HCT116 (cell line): ENCODE results near the gene ADGRG4. TPM values are rescaled to one million over a fixed set of nuclear protein-coding genes. Genes with fewer than 3 reads are reported as not detected.

Experiments
- ATAC-seq: fragments of 200-7000 bp; cut with Tn5 transposase; 2 replicates; pipeline ENCODE4 v1.9.1; 2020; ENCODE audit warnings: mild to moderate bottlenecking, moderate library complexity
- BruUV-seq: library from RNA; stranded (reverse); fragments of 400-500 nt; replicated peaks from 2 replicates; lab custom pipeline; 2021; lab: Mats Ljungman, UMichigan
- CTCF ChIA-PET: fragments of 300-600 bp; sonication (Branson Sonifier 250); formaldehyde crosslinking; loops from one replicate; lab custom pipeline; 2021; ENCODE audit warnings: antibody characterized with exemption; lab: Charles Lee
- POLR2A ChIA-PET: fragments of 300-600, 350-600 bp; sonication (Branson Sonifier 250); formaldehyde crosslinking; loops from one replicate; lab custom pipeline; 2021; ENCODE audit warnings: antibody characterized with exemption; lab: Charles Lee
- RAD21 ChIA-PET, 2 experiments: fragments of 300-600 bp; sonication (Branson Sonifier 250); formaldehyde crosslinking; loops; one replicate each; lab custom pipeline; 2023; ENCODE audit warnings: low total read pairs in 2 of 2; ENCODE audit not compliant: uncharacterized antibody in 2 of 2, unreplicated experiment in 2 of 2, low non-redundant PET in 1 of 2; lab: Charles Lee
- DNase-seq: peaks from one replicate; pipeline ENCODE4 v3.0.0-alpha.2; 2010; ENCODE audit warnings: low read depth, low spot score
- H2AFZ ChIP-seq: fragments of 200-600 bp; shearing (Covaris generic), sonication (generic); 2 replicates; pipeline ENCODE4 v1.6.1; 2017; ENCODE audit warnings: low read depth, mixed run types, mixed read lengths, antibody characterized with exemption, low read length; ENCODE audit not compliant: poor library complexity, severe bottlenecking
- H3K27ac ChIP-seq: 2 replicates; pipeline ENCODE4 v1.5.1; 2012; ENCODE audit warnings: low read depth, low read length
- H3K27me3 ChIP-seq: fragments of 200-600 bp; sonication (generic); 2 replicates; pipeline ENCODE4 v1.6.1; 2016; ENCODE audit warnings: mixed run types, low read length, mixed read lengths; ENCODE audit not compliant: insufficient read depth
- H3K36me3 ChIP-seq, 2 experiments: fragments of 200-500 bp in 1 of 2; fragments of 200-600 bp in 1 of 2; sonication (Bioruptor generic) in 1 of 2; sonication (generic) in 1 of 2; 2 replicates each; pipeline versions ENCODE4 v1.5.1 to v1.6.1; 2014 to 2016; ENCODE audit warnings: low read length in 2 of 2, inconsistent platforms in 1 of 2, mixed read lengths in 1 of 2, mixed run types in 1 of 2; ENCODE audit not compliant: insufficient read depth in 2 of 2, control insufficient read depth in 1 of 2
- H3K4me1 ChIP-seq, 2 experiments: fragments of 200-600 bp in 1 of 2; sonication (generic) in 1 of 2; 2 replicates each; pipeline versions ENCODE4 v1.5.1 to v1.6.1; 2012 to 2017; ENCODE audit warnings: low read length in 2 of 2, inconsistent platforms in 1 of 2, mild to moderate bottlenecking in 1 of 2, mixed read lengths in 1 of 2, mixed run types in 1 of 2, moderate library complexity in 1 of 2; ENCODE audit not compliant: insufficient read depth in 2 of 2, control insufficient read depth in 1 of 2
- H3K4me2 ChIP-seq: fragments of 200-600 bp; sonication (generic); 2 replicates; pipeline ENCODE4 v1.6.1; 2017; ENCODE audit warnings: mixed run types, low read length, mixed read lengths
- H3K4me3 ChIP-seq, 2 experiments: fragments of 200-600 bp in 1 of 2; sonication (generic) in 1 of 2; replicated peaks in 1 of 2; 2 replicates each; pipeline ENCODE4 v1.5.1; 2011 to 2016; ENCODE audit warnings: low read length in 2 of 2, control low read depth in 1 of 2, low read depth in 1 of 2, mild to moderate bottlenecking in 1 of 2, mixed read lengths in 1 of 2, mixed run types in 1 of 2
- H3K79me2 ChIP-seq: fragments of 200-600 bp; sonication (generic); 2 replicates; pipeline ENCODE4 v1.6.1; 2017; ENCODE audit warnings: mild to moderate bottlenecking, mixed run types, low read length, moderate library complexity, mixed read lengths; ENCODE audit not compliant: insufficient read depth
- H3K9ac ChIP-seq: fragments of 200-600 bp; sonication (generic); 2 replicates; pipeline ENCODE4 v1.6.1; 2016; ENCODE audit warnings: low read length, mixed read lengths
- H3K9me2 ChIP-seq: fragments of 200-600 bp; sonication (generic), shearing (Covaris generic); 2 replicates; pipeline ENCODE4 v1.6.1; 2017; ENCODE audit warnings: mixed run types, mild to moderate bottlenecking, moderate library complexity; ENCODE audit not compliant: insufficient read depth
- H3K9me3 ChIP-seq, 2 experiments: fragments of 200-500 bp in 1 of 2; fragments of 200-600 bp in 1 of 2; sonication (Bioruptor generic) in 1 of 2; sonication (generic) in 1 of 2; 2 replicates each; pipeline ENCODE4 v1.6.1; 2014 to 2017; ENCODE audit warnings: low read length in 2 of 2, mixed read lengths in 2 of 2, inconsistent platforms in 1 of 2, low read depth in 1 of 2, mild to moderate bottlenecking in 1 of 2, mixed run types in 1 of 2, moderate library complexity in 1 of 2; ENCODE audit not compliant: control insufficient read depth in 1 of 2, insufficient read depth in 1 of 2
- H4K20me1 ChIP-seq: fragments of 200-600 bp; sonication (generic), shearing (Covaris generic); 2 replicates; pipeline ENCODE4 v1.6.1; 2017; ENCODE audit warnings: mixed run types, mild to moderate bottlenecking, moderate library complexity; ENCODE audit not compliant: insufficient read depth
- EZH2 ChIP-seq: fragments of 200-600 bp; sonication (generic); IDR thresholded peaks from 2 replicates; pipeline ENCODE4 v1.6.1; 2017; ENCODE audit warnings: antibody characterized with exemption, mixed run types
- JUND ChIP-seq: IDR thresholded peaks from 2 replicates; pipeline ENCODE4 v1.6.1; 2012
- RAD21 ChIP-seq: IDR thresholded peaks from 2 replicates; pipeline ENCODE4 v1.6.1; 2012; ENCODE audit warnings: low read depth, mild to moderate bottlenecking
- SP1 ChIP-seq: IDR thresholded peaks from 2 replicates; pipeline ENCODE4 v1.6.1; 2012; ENCODE audit warnings: low read depth
- SRF ChIP-seq: IDR thresholded peaks from 2 replicates; pipeline ENCODE4 v1.6.1; 2012; ENCODE audit warnings: low read depth
- TCF7L2 ChIP-seq: IDR thresholded peaks from 2 replicates; pipeline ENCODE4 v1.7.0; 2011; ENCODE audit warnings: borderline replicate concordance, inconsistent platforms; ENCODE audit not compliant: insufficient read depth, insufficient read length; ENCODE audit errors: extremely low read depth
- ZNF274 ChIP-seq: fragments of 200-500 bp; sonication (Bioruptor generic); IDR thresholded peaks from 2 replicates; pipeline ENCODE4 v1.6.1; 2014; ENCODE audit warnings: mild to moderate bottlenecking, low read depth, low read length, inconsistent platforms
- intact Hi-C: fragments of 100-400 bp; cut with micrococcal nuclease; formaldehyde crosslinking; loops from 2 replicates; pipeline ENCODE4 v1.10.0; 2022
- total RNA-seq: library from RNA; stranded (reverse); gene quantifications from one replicate; pipeline ENCODE4 v1.2.1, GENCODE V29; 2021; ENCODE audit not compliant: unreplicated experiment
- TF ChIP-seq, protein P1 (sequence below): IDR thresholded peaks from 2 replicates; pipeline ENCODE4 v1.6.1; 2012; ENCODE audit warnings: low read depth
- TF ChIP-seq, protein P2 (sequence below): IDR thresholded peaks from 2 replicates; pipeline ENCODE4 v1.6.1; 2012
- TF ChIP-seq, protein P3 (sequence below): IDR thresholded peaks from 2 replicates; pipeline ENCODE4 v1.6.1; 2012
- TF ChIP-seq, protein P4 (sequence below): IDR thresholded peaks from 2 replicates; pipeline ENCODE4 v1.6.1; 2011; ENCODE audit warnings: mild to moderate bottlenecking, low read length, moderate library complexity; ENCODE audit not compliant: insufficient replicate concordance; ENCODE audit errors: extremely low read depth

ADGRG4 gene
- total RNA-seq, 1 experiment from 2014 or later, result not detected

DNA sequence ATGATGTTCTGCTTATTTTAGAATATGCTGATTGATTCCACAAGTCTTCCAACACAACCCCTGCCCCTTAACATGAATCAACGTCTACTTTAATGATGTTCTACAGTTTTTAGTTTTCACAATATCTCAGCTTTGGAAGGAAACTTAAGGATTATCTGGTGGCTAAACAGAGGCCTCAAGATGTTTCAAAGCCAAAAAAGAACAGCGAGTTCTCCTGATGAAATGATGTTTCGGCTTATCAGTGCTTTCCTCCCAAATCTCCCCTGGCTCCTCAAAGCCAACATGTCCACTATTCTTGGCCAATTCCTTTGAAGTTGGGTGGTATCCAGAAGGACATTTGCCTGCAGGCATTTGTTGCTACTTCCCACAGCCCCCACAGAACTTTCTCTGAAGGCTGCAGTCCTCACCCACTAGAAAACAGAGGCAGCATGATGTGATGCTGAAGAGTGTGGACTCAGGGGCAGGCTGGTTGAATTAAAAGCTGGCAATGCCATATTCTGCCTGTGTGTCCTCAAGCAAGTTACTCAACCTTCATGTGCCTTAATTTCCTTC, 87.3 kb downstream of the ADGRG4 start:
- intact Hi-C loops, result no loop called here
- POLR2A ChIA-PET, result no interaction called here
- BruUV-seq, result no TSS peak

More for the DNA sequence above, 87.3 kb downstream of the ADGRG4 start:
- H3K79me2 ChIP-seq, result no peaks in the 10 kb centered on the region
- H3K27ac ChIP-seq, result no peak overlapping the region
- RAD21 ChIA-PET, result no interaction called here
- H3K4me1 ChIP-seq, result no peaks in the 10 kb centered on the region
- TF ChIP-seq, protein P1, sequence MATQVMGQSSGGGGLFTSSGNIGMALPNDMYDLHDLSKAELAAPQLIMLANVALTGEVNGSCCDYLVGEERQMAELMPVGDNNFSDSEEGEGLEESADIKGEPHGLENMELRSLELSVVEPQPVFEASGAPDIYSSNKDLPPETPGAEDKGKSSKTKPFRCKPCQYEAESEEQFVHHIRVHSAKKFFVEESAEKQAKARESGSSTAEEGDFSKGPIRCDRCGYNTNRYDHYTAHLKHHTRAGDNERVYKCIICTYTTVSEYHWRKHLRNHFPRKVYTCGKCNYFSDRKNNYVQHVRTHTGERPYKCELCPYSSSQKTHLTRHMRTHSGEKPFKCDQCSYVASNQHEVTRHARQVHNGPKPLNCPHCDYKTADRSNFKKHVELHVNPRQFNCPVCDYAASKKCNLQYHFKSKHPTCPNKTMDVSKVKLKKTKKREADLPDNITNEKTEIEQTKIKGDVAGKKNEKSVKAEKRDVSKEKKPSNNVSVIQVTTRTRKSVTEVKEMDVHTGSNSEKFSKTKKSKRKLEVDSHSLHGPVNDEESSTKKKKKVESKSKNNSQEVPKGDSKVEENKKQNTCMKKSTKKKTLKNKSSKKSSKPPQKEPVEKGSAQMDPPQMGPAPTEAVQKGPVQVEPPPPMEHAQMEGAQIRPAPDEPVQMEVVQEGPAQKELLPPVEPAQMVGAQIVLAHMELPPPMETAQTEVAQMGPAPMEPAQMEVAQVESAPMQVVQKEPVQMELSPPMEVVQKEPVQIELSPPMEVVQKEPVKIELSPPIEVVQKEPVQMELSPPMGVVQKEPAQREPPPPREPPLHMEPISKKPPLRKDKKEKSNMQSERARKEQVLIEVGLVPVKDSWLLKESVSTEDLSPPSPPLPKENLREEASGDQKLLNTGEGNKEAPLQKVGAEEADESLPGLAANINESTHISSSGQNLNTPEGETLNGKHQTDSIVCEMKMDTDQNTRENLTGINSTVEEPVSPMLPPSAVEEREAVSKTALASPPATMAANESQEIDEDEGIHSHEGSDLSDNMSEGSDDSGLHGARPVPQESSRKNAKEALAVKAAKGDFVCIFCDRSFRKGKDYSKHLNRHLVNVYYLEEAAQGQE, result no peak
- TF ChIP-seq JUND, result no peak
- TF ChIP-seq, protein P2, sequence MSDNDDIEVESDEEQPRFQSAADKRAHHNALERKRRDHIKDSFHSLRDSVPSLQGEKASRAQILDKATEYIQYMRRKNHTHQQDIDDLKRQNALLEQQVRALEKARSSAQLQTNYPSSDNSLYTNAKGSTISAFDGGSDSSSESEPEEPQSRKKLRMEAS, result no peak
- TF ChIP-seq TCF7L2, result no peak
- TF ChIP-seq RAD21, result no peak
- TF ChIP-seq, protein P3, sequence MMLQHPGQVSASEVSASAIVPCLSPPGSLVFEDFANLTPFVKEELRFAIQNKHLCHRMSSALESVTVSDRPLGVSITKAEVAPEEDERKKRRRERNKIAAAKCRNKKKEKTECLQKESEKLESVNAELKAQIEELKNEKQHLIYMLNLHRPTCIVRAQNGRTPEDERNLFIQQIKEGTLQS, result no peak
- no peak for TF ChIP-seq SRF
- TF ChIP-seq SP1, result no peak
- TF ChIP-seq EZH2, result no peak
- TF ChIP-seq, protein P4, sequence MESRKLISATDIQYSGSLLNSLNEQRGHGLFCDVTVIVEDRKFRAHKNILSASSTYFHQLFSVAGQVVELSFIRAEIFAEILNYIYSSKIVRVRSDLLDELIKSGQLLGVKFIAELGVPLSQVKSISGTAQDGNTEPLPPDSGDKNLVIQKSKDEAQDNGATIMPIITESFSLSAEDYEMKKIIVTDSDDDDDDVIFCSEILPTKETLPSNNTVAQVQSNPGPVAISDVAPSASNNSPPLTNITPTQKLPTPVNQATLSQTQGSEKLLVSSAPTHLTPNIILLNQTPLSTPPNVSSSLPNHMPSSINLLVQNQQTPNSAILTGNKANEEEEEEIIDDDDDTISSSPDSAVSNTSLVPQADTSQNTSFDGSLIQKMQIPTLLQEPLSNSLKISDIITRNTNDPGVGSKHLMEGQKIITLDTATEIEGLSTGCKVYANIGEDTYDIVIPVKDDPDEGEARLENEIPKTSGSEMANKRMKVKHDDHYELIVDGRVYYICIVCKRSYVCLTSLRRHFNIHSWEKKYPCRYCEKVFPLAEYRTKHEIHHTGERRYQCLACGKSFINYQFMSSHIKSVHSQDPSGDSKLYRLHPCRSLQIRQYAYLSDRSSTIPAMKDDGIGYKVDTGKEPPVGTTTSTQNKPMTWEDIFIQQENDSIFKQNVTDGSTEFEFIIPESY, result no peak
- TF ChIP-seq ZNF274, result no peak
- no peaks in the 10 kb centered on the region for H3K9me2 ChIP-seq
- CTCF ChIA-PET, result no interaction called here
- no peaks in the 10 kb centered on the region for H4K20me1 ChIP-seq
- no peak overlapping the region for H3K4me2 ChIP-seq
- H3K27me3 ChIP-seq, result no peaks in the 10 kb centered on the region
- DNase-seq (no peak), ATAC-seq (no peak)
- no peaks in the 10 kb centered on the region for H3K9me3 ChIP-seq
- H3K4me3 ChIP-seq, result no peak overlapping the region
- no peaks in the 10 kb centered on the region for H3K36me3 ChIP-seq
- H2AFZ ChIP-seq, result no peak overlapping the region
- H3K9ac ChIP-seq, result no peak overlapping the region
